Measurements from ENCODE around the gene ADAT2. TPM values are rescaled to one million over a fixed set of nuclear protein-coding genes. Genes with fewer than 3 reads are reported as not detected.

Gene ADAT2
- total RNA-seq, 1 experiment from 2014 or later, result 9.9 TPM

GRCh38 chr6:143465546-143465945 lies 15.1 kb upstream of the ADAT2 start:
- Mint-ChIP-seq H3K27me3 (ENCODE audit: unreplicated experiment) (no peaks in the 10 kb centered on the region), H3K4me3 (ENCODE audit: low read depth, unreplicated experiment) (no peak overlapping the region), H3K36me3 (ENCODE audit: insufficient read depth, unreplicated experiment) (no peaks in the 10 kb centered on the region), H3K9me3 (ENCODE audit: low read depth, unreplicated experiment) (no peaks in the 10 kb centered on the region), H3K27ac (ENCODE audit: unreplicated experiment) (no peak overlapping the region), H3K4me1 (ENCODE audit: low read depth, unreplicated experiment) (no peaks in the 10 kb centered on the region)
- TF ChIP-seq CTCF (IDR thresholded peaks at IDR 0.05; ENCODE audit: unreplicated experiment), result no peak
- BruUV-seq (replicated peaks), result no TSS peak
- intact Hi-C loops (cut with micrococcal nuclease; ENCODE audit: unreplicated experiment), result no loop called here
- DNase-seq, result no peak
- CTCF ChIA-PET, result no interaction called here

- TF ChIP-seq CTCF (IDR thresholded peaks at IDR 0.05; ENCODE audit: unreplicated experiment), result no peak
- H3K36me3 Mint-ChIP-seq (ENCODE audit: insufficient read depth, unreplicated experiment), result no peaks in the 10 kb centered on the region
- BruUV-seq (replicated peaks), result no TSS peak
- DNase-seq, result no peak
- no peak overlapping the region for H3K27ac Mint-ChIP-seq (ENCODE audit: unreplicated experiment)
- intact Hi-C loops (cut with micrococcal nuclease; ENCODE audit: unreplicated experiment), result no loop called here
- H3K4me1 Mint-ChIP-seq (ENCODE audit: low read depth, unreplicated experiment), result peaks cover 7% of the 10 kb centered on the region
- H3K4me3 Mint-ChIP-seq (ENCODE audit: low read depth, unreplicated experiment), result no peak overlapping the region
- H3K27me3 Mint-ChIP-seq (ENCODE audit: unreplicated experiment), result no peaks in the 10 kb centered on the region
- no peaks in the 10 kb centered on the region for H3K9me3 Mint-ChIP-seq (ENCODE audit: low read depth, unreplicated experiment)
- CTCF ChIA-PET, result no interaction called here
Measured at GRCh38 chr6:143457563-143458359, 7.3 kb upstream of the ADAT2 start.

GRCh38 chr6:143451531-143451930 lies 1.0 kb upstream of the ADAT2 start:
- Mint-ChIP-seq H3K9me3 (ENCODE audit: low read depth, unreplicated experiment) (no peaks in the 10 kb centered on the region), H3K4me1 (ENCODE audit: low read depth, unreplicated experiment) (peaks cover 8% of the 10 kb centered on the region), H3K27me3 (ENCODE audit: unreplicated experiment) (no peaks in the 10 kb centered on the region), H3K27ac (ENCODE audit: unreplicated experiment) (peak overlapping the region; percentile 94), H3K36me3 (ENCODE audit: insufficient read depth, unreplicated experiment) (peaks cover 17% of the 10 kb centered on the region), H3K4me3 (ENCODE audit: low read depth, unreplicated experiment) (peak overlapping the region; percentile 98)
- intact Hi-C loops (cut with micrococcal nuclease; ENCODE audit: unreplicated experiment), result no loop called here
- DNase-seq, result no peak
- no TSS peak for BruUV-seq (replicated peaks)
- TF ChIP-seq CTCF (IDR thresholded peaks at IDR 0.05; ENCODE audit: unreplicated experiment), result no peak
- CTCF ChIA-PET, result no interaction called here

GRCh38 chr6:143449714-143450452 lies 612 bp downstream of the ADAT2 start:
- Mint-ChIP-seq H3K4me3 (ENCODE audit: low read depth, unreplicated experiment) (peak overlapping the region; percentile 98), H3K27me3 (ENCODE audit: unreplicated experiment) (no peaks in the 10 kb centered on the region), H3K27ac (ENCODE audit: unreplicated experiment) (peak overlapping the region; percentile 94), H3K9me3 (ENCODE audit: low read depth, unreplicated experiment) (no peaks in the 10 kb centered on the region), H3K4me1 (ENCODE audit: low read depth, unreplicated experiment) (peaks cover 8% of the 10 kb centered on the region), H3K36me3 (ENCODE audit: insufficient read depth, unreplicated experiment) (peaks cover 17% of the 10 kb centered on the region)
- intact Hi-C loops (cut with micrococcal nuclease; ENCODE audit: unreplicated experiment), result no loop called here
- CTCF ChIA-PET, result no interaction called here
- peak; percentile 15 for DNase-seq
- no peak for TF ChIP-seq CTCF (IDR thresholded peaks at IDR 0.05; ENCODE audit: unreplicated experiment)
- BruUV-seq (replicated peaks), result TSS peak; percentile 79

Data from Calu3 (cell line).